ENCODE measurements around the gene IQCE.
A peak's percentile ranks its signal among the peaks of the same experiment; 100 is the strongest.

IQCE gene

GRCh38 chr7:2558629-2559282, at the start of gene IQCE:
IQCE (plus strand) TSS chr7:2558979; CDS start chr7:2559182, 203 bp downstream.
- peak; percentile 82 for DNase-seq

- no peak for DNase-seq
These were observed 49.4 kb upstream of the IQCE start for GRCh38 chr7:2509298-2509906.

DNA sequence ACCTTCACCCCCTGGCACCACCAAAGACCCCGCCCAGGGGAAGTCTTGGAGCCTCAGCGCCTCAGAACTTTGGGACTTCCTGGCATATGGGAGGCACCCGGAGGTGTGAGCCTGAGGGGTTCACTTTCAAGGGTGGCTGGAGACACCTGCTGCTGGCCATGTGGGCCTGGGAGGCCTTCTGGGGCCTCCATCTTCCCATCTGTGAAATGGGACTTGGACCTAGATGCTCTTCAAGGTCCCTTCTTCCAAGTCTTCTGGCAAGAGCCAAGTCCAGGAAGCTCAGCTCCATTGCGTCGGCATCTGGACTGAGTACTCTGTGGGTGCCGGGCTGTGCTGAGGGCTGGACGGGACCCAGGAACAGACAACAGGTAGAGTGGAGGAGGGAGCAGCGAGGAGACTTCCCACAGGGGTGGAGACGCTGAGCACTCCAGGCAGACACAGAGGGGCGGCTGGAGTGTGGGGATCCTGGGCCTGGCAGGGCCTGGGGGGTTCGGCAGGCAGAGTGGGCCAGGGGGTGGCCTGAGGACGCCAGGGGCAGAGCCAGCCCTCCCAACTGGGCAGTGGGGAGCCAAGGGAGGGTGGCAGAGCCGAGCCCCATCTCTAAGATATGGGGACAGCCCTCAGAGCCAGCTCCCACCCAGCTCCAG, 48.5 kb upstream of the IQCE start:
- DNase-seq: no peak

DNA sequence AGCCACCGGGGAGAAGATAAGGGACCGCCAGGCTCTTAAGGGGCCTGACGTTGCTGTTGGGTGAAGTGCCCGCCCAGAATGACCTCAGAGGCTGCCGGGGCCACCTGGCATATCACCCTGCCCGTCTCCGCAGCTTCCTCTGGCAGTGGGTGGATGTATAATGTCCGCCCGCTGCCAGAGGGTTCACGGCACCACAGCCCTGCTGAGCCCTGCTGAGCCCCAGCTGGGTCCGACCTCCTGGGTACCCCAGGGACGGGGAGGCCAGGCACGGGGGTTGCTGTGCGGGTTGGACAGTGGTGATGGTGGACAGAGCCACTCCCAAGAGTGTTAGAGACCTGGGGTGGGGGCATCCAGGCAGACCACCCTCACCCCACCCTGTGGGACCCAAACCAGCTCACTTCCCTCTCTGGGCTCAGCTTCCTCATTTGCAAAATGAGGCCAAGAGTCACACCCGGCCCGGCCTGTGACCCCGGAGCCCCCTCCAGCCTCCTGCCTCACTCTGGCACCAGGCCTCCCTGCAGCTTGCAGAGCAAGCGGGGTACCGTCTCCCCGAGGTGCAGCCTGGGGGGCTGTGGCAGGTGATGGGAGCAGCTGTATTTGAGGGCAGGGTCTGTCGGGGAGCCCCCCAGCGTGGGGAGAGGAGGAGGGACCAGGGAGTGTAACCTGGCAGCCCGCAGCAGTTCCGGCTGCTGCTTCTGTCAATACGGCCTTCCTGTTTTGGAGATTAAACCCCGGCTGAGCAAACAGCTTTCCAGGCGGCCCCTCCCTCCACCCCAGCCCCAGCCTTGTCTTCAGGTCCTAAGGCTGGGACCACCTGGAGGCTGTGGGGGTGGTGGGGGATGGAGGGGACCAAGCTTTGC, 47.6 kb upstream of the IQCE start:
- DNase-seq: no peak

- DNase-seq: no peak
These were observed 47.0 kb upstream of the IQCE start for GRCh38 chr7:2511769-2512168.

- no peak for DNase-seq
These were observed 46.6 kb upstream of the IQCE start for GRCh38 chr7:2512179-2512661.

- DNase-seq: no peak
These were observed 46.1 kb upstream of the IQCE start for GRCh38 chr7:2512713-2513112.

DNA sequence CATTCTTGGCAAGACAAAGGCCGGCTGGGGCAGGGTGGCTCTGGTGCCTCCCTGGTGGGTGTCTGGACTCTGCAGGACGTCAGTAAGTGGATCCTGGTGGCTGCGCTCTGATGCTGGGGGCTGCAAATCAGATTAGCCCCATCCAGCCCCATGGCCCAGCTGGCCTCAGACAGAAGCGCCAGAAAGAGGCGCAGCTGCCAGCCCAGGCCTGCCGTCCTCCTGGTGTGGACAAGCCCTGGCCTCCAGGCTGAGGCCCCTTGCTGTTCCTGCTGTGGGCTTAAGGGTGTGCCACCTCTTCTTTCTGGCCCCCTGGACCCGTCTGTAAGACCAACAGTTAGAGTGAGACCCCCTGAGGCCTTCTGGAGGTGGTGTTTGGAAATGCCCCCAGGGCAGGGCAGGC, 45.1 kb upstream of the IQCE start:
- DNase-seq: no peak

GRCh38 chr7:2514473-2515423, 44.0 kb upstream of the IQCE start:
- DNase-seq: no peak

DNA sequence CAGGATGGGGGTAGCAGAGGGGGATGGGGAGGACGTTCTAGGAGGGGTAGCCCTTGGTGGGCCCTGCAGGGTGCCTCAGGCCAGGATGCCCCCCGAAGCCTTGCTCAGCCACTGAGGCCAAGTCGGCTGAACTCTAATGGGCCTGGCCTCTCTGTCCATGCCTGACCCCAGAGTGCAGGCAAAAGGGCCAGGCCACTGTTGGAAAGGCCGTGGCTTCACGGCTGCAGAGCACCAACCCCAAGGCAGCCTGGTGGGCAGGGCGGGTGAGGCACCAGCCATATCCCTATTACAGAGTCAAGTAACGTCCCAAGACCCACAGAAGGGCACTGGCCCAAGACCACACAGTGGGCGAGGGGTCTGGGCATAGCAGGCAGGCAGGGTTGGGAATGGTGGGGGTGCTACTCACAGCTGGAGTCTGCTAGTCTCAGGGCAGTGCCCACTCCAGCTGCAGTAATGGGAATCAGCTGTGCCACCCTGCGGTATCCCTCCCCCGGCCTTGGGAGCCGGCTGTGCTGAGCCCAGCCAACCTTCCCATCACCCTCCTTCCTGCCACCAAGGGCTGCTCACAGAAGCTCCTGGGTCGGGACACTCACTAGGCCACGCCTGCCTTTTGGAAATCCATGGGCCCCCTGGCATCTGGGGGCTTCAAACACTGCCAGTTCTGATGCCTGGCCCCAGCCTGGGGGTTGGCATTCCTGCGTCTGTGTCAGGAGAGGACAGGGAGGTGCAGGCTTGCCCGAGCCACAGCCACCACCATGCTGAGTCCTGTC, 43.2 kb upstream of the IQCE start:
- DNase-seq: no peak

- DNase-seq: no peak
These were observed 42.6 kb upstream of the IQCE start for GRCh38 chr7:2516194-2516555.

- DNase-seq: no peak
These were observed 41.8 kb upstream of the IQCE start for GRCh38 chr7:2517026-2517425.

GRCh38 chr7:2517678-2518507, 40.9 kb upstream of the IQCE start:
- no peak for DNase-seq

DNA sequence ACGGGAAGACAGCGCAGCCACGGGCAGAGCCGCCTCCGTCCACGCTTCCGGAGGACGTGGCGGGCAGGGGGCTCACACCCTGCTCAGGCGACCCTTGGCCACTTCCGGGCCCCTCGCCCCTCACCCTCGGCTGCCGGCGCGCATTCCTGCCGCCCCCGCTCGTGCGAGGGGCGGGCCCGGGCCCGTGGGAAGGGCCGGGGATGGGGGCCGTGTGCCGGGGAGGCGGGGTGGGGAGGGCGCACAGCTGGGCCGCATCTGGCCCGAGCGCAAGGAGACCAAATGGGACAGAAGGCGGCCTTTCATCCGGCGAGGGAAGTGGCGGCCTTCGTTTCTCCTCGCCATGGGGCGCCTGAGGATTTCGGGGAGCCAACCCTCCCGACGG, 40.1 kb upstream of the IQCE start:
- no peak for DNase-seq

- DNase-seq: peak; percentile 76
These were observed 39.5 kb upstream of the IQCE start, which contains the start of gene LFNG for GRCh38 chr7:2519119-2519930. LFNG (plus strand) TSS chr7:2519774; CDS start chr7:2519862, 88 bp downstream.

GRCh38 chr7:2520131-2520760, 38.5 kb upstream of the IQCE start:
- DNase-seq: no peak

DNA sequence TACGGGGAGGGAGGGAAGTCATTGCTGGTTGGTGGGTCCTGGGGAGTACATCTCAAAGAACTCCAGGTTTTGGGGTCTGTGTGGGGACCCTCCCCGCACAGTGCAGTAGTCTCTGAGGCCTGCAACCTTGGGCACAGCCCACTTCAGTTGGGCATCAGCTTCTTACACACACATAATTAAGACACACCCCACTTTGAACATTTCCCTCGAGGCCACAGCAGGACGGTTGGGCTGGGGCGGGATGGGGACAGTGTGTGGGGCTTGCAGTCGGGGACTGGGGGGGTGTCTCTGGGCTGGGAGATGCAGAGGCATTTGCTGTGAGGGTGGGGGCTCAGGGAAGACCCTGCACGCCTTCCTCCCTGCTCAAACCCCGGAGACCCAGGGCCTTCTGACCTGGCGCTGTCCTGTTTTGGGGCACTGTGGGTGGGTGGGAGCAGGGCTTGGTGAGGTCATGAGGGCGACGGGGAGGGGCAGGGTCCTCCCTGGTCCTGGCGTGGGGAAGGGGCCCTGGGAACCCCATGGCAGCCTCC, 38.0 kb upstream of the IQCE start:
- DNase-seq: no peak

DNA sequence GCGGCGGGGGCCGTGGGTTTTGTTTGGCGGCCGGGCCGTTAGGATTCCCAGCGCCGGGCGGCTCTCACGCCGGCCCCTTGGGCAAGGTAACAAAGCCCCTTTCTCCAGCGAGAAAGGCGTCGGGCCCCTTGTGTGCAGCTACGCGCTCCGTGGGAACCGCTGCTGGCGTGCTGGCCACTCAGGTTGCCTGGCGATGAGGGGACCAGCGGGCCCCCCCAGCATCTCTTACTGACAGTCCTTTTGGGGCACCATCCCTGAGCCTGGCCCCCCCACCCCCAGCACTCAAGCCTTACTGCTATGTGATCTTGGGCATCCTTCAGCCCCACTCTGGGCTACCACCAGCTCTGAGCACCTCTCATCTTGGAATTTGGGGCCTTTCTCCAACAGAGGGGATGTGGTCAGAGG, 37.4 kb upstream of the IQCE start:
- no peak for DNase-seq
